ENCODE data around the gene BIRC7.
"Not testable (repeated sequence)": the region's sequence is repeated elsewhere in the genome, so short reads cannot be mapped to it uniquely, and the experiment has no call there.

The BIRC7 gene

DNA sequence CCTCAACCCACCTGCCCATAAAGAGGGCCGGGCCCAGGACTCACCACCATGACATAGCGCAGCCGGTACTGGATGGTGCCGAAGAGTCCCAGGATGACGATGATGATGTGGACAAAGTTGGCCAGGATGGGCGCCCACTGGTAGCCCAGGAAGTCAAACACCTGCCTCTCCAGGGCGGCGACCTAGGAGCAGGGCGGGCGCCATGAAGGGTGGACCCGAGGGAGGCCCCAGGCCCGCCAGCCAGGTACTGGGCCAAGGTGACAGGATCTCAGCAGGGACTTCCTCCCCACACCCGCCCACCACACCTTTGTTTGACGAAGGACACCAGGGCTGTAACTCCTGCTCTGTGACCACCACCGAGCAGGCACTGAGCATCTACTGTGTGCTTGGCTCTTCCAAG lies 14.2 kb downstream of the BIRC7 start:
- no peak for DNase-seq

DNA sequence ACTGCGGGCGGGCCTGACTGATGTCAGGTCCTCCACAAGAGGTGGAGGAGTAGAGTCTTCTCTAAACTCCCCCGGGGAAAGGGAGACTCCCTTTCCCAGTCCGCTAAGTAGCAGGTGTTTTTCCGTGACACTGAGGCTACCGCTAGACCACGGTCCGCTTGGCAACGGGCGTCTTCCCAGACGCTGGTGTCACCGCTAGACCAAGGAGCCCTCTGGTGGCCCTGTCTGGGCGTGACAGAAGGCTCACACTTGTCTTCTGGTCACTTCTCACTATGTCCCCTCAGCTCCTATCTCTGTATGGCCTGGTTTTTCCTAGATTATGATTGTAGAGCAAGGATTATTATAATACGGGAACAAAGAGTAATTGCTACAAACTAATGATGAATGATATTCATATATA lies 15.6 kb downstream of the BIRC7 start:
- not testable (repeated sequence) for DNase-seq

DNA sequence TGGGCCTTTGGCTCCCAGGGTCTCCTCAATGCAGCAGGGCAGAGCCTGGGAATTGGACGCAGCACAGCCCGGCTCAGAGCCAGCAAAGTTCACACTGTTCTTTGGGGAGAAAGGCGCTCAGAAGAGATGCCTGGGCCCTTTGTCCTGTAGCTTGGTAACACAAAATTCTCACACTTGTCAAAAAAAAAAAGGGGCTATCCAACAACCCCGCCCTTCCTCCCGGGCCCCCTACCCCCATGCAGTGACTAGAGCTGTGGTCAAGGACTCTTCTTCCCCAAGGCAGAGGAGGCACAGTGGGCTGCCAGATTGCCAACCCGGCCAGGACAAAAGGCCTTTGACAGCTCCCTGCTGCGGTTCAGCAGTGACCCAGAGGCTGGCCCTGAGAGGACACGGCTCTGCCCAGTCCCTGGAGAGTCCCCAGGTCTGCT lies 16.6 kb downstream of the BIRC7 start:
- no peak for DNase-seq

DNA sequence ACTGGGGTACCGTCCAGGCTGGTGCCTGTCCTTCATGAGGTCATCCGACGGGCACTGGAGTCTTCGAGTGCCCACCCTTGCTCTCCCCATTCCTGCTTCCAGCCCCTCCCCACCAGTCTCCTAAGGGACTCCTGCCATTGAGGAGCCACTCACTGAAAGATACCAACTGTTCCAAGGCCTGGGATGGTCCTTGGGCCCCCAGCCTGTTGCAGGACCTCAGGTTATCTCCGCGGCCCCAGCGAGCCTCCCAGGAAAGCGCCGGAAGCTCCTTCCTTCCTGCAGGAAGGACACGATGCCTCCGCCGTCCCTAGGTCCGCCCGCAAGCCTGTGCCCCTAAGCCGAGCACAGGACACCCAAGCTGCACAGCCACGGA lies 17.3 kb downstream of the BIRC7 start:
- no peak for DNase-seq

DNA sequence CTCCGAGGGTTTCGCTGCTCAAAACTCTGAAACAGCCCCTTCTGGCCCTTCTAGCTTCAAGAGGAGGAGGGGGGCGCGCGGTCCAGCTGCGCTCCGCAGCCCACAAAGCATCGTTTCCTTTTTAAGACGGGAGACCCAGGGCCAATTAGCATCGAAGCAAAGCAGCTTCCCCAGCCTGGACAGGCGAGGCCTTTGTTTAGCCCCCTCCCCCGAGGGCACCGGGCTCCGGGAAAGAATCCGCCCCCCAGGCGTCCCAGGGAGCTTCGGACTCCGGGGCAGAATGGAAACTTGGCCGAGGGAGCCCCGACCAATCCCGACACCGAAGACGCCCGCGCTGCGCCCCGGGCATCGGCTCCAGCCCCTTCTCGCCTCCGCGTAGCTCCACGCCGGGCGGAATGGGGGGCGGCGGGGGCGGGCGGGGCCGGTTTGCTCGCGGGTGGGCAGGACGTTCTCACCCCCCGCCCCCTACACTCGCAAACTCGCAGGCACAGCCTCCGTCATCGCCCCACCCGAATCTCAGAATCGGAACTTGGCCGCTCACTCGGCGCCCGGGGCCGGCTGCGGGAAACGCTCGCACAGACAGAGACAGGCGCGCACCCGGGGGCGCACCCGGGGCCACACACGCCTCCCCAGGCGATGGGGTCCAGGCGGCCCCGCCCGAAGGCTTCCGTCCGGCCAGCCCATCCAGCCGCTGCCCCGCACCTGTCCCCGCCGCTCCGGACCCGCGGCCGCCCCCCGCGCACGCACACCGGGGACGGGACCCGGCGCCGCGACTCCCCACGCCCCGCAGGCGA lies 17.9 kb downstream of the BIRC7 start:
- no peak for DNase-seq

DNA sequence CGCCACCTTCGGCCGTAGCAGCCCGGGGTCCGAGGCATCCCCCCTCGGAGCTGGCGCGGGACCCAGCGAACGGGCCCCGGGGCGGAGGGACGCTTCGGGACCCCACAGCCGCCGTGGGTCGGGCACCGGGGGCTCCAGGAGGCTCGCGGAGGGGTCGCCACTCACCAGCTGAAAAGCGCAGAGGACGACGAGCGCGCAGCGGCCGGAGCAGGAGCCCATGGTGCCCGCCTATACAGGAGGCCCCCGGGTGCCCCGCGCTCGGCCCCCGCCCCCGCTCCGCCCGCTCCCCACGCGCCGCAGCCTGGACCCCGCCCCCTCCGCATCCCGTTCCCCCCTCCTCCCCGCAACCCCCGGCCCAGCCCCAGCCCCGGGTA lies 18.5 kb downstream of the BIRC7 start, which contains the start of gene NKAIN4:
Gene NKAIN4 (minus strand): TSS at position 232 of the 374 bp plus-strand sequence. CDS start 13 bp downstream, at position 219.
- no peak for DNase-seq

DNA sequence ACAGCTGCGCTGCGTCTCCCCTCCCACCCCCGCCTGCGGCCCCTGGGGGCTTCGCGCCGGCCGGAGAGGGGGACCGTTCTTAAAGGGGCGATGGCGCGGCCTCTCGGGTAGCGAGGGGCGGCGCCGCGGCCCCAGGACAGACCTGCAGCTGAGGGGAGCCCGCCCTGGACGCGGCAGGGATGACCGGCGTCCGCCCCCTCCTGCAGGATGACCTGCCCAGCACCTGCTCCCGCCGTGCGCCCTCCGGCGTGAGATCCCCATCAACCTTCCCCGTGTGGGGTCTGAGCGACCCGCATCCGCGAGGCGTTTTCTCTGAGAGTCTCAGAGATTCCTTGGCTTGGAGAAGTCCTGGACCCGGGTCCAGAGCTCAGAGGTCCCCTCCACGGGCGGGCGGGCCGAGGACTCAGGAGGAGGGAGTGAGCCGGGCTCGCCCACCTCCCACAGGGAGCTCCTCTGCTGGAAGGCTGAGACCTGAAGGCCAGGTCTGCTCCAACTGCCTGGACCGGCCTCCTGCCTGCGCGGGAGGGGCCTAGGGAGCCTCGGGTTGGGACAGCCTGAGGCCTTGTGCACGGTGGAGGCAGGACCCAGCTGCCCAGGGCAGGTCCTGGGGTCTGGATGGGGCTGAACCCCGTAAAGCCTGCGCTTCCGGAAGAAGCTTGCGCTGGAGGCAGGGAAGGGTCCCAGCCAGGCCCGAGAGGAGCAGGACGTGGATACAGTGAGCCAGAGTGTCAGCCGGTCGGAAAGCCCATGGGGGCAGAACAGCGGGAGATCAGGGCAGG lies 19.1 kb downstream of the BIRC7 start:
- DNase-seq, result no peak

DNA sequence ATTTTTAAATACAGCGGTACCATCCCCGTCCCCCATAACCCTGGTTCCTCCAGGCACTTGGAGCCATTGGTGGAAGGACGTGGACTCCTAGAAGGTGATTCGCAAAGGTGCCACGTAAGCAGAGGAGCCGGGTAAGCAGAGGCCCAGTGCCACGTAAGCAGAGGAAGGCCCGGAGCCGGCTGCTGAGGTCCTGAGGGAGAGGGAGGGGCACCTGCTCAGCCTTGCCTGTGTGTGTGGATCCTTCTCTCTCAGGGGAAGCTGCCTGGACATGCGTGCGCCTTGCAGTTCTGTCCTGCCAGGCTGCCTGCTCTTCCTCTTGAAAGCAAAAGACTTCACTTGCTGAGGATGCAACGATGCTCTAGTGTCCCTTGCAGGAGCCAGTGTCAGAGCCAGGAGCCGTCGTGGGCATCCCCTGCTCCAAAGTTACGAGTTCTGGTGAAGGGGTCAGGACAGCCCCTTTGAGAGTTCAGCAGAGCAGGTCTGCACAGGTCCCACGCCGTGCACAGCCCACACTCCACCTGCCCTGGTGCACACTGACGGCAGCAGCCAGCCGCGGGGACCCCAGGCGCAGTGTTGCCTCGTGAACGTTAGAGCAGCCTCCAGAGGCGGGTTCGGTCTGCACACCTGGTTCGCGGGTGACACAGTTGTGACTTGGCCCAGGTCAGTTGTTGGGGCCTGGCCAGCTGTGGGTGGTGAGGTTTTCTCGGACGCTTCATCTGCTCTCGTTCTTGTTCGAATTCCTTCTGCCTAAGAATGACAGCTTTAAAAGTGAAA lies 20.4 kb downstream of the BIRC7 start:
- no peak for DNase-seq

DNA sequence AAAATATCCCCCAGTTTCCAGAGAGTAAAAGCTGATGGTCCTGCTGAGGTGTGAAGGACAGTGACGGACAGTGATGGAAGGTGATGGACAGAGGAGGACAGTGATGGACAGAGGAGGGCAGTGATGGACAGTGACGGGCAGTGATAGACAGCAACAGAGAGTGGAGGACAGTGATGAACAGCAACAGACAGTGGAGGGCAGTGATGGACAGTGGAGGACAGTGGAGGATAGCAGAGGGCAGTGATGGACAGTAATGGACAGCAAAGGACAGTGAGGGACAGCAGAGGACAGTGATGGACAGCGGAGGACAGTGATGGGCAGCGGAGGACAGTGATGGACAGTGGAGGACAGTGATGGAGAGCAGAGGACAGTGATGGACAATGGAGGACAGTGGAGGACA lies 21.2 kb downstream of the BIRC7 start:
- no peak for DNase-seq

DNA sequence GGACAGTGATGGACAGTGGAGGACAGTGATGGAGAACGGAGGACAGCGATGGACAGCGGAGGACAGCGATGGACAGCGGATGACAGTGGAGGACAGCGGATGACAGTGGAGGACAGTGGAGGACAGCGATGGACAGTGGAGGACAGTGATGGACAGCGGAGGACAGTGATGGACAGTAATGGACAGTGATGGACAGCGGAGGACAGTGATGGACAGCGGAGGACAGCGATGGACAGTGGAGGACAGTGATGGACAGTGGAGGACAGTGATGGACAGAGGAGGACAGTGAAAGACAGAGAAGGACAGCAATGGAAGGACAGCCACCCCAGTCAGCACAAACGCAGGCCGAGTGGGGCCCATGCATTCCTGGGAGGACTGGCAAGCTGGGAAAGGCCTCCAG lies 21.9 kb downstream of the BIRC7 start:
- no peak for DNase-seq

DNA sequence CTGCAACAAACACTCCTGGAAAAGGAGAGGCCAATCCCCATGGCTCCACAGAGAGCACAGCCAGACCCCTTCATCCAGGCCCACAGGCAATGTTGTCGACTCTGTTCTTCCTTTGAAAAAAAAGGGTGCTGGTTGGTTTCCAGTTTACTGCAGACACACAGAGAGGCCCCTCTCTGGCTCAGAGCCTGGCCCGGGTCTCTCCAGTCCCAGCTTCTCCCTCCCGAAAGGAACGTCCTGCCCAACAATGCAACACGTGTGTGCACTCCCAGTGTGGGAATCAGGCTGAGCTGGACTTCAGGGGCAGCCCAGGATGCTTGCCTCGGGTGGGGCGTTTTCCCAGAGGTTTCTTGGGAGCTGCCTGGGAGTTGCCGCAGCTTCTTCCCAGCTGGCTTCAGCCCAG lies 23.1 kb downstream of the BIRC7 start:
- no peak for DNase-seq

DNA sequence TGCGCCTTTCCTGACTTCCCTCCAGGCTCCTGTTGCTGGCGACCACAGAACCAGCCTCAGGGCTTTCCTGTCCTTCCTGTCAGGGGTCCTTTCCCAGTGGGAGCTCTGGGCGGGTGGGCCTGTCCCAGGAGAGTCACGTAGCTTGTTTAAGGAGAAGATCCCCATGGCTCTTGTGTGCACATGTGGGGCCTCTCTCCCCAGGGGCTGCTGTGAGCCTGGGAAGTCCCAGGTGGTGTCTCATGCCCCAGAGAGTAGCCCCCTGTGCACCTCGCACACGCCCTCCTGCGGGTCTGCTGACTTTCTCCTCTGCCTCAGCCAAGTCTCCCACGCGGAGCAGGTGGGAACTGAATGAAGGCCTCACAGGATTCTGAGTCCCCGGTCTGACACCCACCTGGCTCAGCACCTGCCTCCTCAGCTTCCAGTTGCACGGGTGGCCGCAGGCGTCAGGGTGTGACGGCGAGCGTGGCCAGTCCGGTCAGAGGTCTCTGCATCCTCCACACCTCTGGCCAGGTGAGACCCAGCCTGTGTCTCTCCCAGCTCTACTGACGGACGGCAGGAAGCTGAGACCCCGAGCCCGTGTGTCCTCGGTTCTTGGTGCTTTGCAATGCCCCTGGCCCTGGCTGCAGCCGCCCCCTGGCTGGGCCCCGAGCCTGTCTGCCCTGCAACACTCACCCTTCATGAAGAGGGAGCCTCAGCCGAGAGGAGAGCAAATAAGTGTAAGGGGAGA lies 24.2 kb downstream of the BIRC7 start:
- no peak for DNase-seq

DNA sequence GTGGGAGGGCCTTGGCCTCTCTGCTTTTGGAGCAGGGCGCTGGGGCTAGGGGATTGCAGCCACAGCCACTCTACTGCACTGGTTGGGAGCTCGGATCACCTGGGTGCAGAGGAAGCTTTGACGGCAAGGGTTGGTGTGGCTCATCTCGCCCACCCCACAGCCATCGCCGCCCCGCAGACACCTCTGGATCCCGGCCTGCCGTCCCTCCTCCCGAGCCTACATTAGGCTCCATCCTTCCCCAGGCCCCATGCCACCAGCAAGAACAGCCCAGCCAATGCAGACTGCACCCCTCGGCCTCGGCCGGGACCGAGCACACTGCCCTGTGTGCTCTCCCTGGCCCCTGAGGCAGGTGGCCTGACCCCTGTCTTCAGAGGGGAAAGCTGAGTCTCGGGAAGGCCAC lies 24.8 kb downstream of the BIRC7 start:
- DNase-seq, result no peak

DNA sequence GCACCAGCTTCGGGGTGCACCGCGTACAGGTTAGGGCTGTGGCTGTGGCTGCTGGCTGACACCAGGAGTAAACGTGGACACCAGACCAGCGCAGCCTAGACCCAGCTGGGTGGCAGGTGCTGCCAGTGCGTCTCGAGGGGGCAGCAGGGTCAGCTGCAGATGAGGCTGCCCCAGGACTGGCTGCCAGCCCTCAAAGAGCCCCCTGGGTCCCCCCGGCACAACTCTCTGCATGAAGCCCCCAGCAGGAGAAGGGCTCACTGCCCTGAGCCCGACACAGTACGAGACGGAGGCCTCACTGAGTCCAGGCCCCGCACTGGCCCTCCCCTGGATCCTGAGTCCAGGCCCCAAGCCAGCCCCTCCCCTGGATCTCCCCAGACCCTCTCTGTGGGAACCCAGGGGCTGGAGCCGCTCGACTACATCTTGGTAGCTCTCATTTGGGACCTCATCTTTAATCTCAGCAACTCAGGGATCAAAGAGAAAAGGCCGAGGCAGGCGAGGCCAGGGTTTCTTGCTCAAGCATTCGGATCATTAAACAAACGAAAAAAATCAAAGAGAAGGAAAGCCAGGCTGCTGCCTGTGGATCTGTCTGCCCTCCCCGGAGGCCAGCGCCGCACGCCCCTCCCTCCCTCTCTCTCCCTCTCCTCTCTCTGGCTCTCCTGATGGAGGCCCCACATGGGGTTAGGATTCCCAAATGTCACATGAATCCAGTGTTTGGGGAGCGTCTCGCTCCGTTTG lies 25.5 kb downstream of the BIRC7 start:
- DNase-seq, result no peak

DNA sequence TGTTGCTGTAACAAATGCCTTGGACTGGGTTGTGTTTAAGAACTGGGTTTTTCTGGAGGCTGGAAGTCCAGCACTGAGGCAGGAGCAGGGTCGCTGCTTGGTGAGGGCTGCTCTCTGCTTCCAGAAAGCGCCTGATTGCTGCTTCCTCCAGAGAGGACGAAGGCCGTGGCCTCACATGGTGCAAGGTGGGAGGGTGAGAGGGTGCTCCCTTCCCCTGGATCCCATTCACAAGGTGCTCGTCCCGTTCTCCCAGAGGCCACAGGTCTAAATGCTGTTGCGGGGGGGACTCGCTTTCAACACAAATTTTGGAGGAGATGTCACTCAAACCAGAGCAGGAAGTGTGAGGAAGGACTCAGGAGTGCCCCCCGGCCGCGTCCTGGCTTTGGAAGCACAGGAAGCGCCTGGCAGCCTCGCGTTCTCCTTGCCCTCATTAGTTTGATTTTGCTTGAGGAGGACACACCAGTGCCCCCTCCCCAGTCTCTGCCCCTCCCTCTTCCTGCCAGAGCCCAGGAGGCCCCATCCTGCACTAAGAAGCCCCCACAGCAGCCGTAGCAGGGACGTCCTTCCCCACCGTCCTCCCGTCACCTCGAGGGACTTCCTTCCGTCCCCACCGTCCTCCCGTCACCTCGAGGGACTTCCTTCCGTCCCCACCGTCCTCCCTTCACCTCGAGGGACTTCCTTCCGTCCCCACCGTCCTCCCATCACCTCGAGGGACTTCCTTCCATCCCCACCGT lies 26.3 kb downstream of the BIRC7 start:
- no peak for DNase-seq

DNA sequence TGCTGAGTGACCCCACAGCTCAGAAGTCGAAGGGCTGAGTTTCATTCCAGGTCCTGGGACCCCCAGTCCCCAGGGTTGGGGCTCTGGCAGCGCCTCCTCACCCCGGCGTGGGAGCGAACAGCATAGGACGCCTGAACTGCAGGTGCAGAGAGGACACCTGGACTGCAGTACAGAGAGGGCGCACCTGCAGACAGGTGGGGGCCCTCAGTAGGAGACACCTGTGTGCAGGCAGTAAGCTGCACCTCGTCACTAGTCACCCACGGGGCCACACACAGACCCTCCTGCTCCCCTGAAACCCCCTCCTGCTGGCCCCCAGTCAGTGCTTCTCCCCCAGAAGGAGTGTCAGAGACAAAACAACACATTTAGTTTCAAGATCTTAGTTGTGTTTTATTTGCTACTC lies 27.1 kb downstream of the BIRC7 start:
- no peak for DNase-seq

DNA sequence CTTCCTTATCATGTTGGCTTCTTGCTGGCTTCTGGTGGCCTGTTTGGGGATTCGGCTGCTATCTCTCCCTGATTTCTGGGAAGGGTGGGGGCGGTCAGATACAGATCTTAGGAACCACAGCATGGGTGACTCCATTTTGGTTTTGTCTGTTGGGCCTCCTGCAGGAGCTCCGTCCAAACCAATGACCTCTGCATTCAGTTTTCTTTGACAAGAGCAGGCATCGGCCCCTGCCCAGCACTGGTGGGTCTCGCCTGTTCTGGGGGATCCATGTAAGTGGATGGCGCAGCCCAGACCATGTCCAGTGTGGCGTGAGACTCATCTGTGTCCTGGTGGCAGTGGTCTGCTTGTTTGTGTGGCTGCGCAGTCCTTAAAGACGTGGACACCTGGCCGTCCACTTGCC lies 28.3 kb downstream of the BIRC7 start:
- DNase-seq, result no peak

DNA sequence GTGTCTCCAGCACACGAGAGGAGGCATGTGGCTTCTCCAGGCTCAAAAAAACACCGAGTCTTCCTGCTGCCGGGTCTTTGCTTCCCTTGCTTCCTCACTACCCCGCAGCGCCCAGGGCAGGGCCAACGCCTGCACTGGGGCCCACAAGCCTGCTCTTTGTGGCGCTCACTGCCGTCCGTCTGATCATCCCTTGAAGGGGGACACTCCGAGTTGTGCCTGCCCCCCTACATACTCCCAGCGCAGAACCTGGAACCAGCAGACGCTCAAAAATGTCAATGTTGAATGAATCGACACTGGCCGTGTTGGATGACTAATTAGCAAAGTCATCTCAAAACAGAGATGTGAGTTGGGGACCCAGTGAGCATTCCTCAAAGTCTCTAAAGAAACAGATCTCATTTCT lies 28.8 kb downstream of the BIRC7 start:
- no peak for DNase-seq

DNA sequence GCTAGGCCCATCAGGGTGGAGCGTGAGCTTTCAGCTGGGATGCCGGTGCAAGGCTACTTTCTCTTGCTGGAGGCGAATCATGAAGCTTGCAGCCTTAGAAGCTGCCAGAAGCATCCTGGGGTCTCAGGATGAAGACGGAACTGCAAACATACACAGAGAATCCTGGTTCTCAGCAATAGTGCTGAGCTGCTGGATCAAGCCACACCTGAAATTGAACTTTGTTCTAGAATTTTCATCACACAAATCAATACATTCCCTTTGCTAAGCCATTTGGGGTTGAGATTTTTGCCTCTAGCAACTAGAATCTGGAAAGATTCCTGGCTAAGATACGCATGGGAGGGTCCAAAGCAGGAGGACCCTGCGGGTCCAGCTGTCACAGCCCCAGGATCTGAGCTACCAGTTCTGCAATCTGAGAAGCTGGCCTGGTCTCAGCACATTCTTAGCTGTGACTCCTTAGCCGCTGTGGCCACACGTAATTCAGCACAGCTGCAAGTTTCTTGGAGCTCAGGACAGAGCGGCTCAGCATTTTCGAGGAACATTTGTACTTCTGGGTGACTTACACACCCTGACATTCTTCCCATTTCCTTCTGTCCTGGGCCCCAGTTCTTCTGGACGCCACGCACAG lies 30.3 kb downstream of the BIRC7 start:
- no peak for DNase-seq

DNA sequence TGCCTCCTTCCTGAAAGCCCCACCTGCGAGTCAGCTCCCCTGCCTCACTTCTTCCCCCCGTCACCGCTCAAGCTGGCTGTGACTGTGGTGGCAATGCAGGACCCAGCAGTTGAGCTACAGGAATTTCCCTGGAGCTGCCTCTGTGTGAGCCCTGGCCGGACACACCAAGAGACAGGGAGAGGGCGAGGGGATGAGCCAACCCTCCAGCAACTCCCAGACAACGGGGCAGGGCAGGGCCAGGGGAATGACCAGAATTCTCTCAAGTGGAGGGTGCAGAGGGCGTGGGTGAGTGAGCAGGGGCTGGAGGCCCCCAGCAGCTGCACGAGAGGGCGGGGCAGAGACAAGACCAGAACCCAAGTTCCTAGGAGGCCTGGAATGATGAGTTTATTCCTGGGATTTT lies 32.0 kb downstream of the BIRC7 start:
- DNase-seq, result no peak

DNA sequence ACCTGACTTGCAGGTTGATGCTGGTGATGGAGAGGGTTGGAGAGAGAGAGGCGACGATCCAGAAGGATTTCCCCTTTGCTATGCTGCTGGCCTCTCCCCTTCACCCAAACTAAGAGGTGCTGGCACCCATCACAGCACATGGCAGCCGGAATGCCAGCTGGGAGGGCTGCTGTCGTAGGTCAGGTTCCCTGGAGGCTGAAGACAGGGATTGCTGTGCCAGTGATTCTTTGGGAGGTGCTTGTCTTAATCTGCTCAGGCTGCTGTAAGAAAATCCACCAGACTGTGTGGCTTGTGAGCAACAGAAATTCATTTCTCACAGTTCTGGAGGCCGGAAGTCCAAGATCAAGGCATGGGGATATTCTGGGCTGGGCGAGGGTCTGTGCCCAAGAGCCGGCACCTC lies 32.6 kb downstream of the BIRC7 start:
- no peak for DNase-seq

Data from activated CD4-positive, alpha-beta T cell treated with anti-CD3 and anti-CD28 coated beads, Interleukin-10, Interleukin-2, amounts not matched to agents 100 ng/mL and 50 ng/mL, durations not matched to agents 16 hours and 8 hours (primary cell).